ENCODE data around the gene SHKBP1. TPM values are rescaled to one million over a fixed set of nuclear protein-coding genes. Genes with fewer than 3 reads are reported as not detected.
"Not testable (repeated sequence)": the region's sequence is repeated elsewhere in the genome, so short reads cannot be mapped to it uniquely, and the experiment has no call there.

SHKBP1 gene
- polyA plus RNA-seq, 3 donors = 234 to 324 (median 284) TPM

- Mint-ChIP-seq H3K4me1 (peaks cover 32% of the 10 kb centered on the region), H3K27ac (peak overlapping the region in 6 of 7 donors; percentile 31 to 75 (median 56)), H3K4me3 (no peak overlapping the region), H3K27me3 (ENCODE audit: low read depth in 3 of 3) (peaks cover 9 to 14% (median 9%) of the 10 kb centered on the region in 3 donors), H3K36me3 (peaks cover 52 to 65% of the 10 kb centered on the region in 2 donors), H3K9me3 (peaks cover 0 to 5% (median 2%) of the 10 kb centered on the region in 7 donors)
- WGBS (ENCODE audit: insufficient coverage) = 95% methylated on average over 25 of the region's 26 CpGs
- Histone ChIP-seq H3K4me1 (ENCODE audit: control insufficient read depth in 1 of 2, insufficient read depth in 2 of 2, low read length in 2 of 2) (peaks cover 23 to 27% of the 10 kb centered on the region in 2 donors), H3K79me2 (ENCODE audit: insufficient read depth, low read length) (peaks cover 11% of the 10 kb centered on the region), H3K4me3 (replicated peaks in 1 of 3; ENCODE audit: low read depth in 2 of 3, low read length in 3 of 3) (no peak overlapping the region), H2AFZ (ENCODE audit: insufficient read depth, low read depth, low read length, poor library complexity, severe bottlenecking) (no peak overlapping the region), H3K36me3 (replicated peaks in 1 of 2; ENCODE audit: control insufficient read depth in 1 of 2, insufficient read depth in 2 of 2, low read length in 2 of 2) (peaks cover 46 to 48% of the 10 kb centered on the region in 2 donors), H3K27me3 (ENCODE audit: control insufficient read depth in 2 of 2, insufficient read depth in 2 of 2, low read length in 2 of 2) (peaks cover 0 to 7% of the 10 kb centered on the region in 2 donors), H3K4me2 (replicated peaks; ENCODE audit: extremely low read depth, low read length, poor library complexity, severe bottlenecking) (no peak overlapping the region), H4K20me1 (ENCODE audit: insufficient read depth, low read length) (peaks cover 42% of the 10 kb centered on the region), H3K9me3 (replicated peaks in 1 of 2; ENCODE audit: control insufficient read depth in 1 of 2, insufficient read depth in 1 of 2, low read length in 2 of 2) (no peaks in the 10 kb centered on the region), H3K9ac (ENCODE audit: insufficient read depth, low read length, poor library complexity, severe bottlenecking) (no peak overlapping the region), H3K27ac (ENCODE audit: low read depth in 1 of 2, low read length in 2 of 2) (no peak overlapping the region)
- DNase-seq = no peak
- intact Hi-C loops (cut with micrococcal nuclease) = no loop called here
- no peak for TF ChIP-seq CTCF (IDR thresholded peaks at IDR 0.05)
Observed at GRCh38 chr19:40589591-40590429, 13.1 kb downstream of the SHKBP1 start.

GRCh38 chr19:40590464-40591265, 14.0 kb downstream of the SHKBP1 start:
- peaks cover 0 to 11% of the 10 kb centered on the region in 2 donors for H3K27me3 ChIP-seq (ENCODE audit: control insufficient read depth in 2 of 2, insufficient read depth in 2 of 2, low read length in 2 of 2)
- no peak overlapping the region for H3K9ac ChIP-seq (ENCODE audit: insufficient read depth, low read length, poor library complexity, severe bottlenecking)
- H3K9me3 ChIP-seq (replicated peaks in 1 of 2; ENCODE audit: control insufficient read depth in 1 of 2, insufficient read depth in 1 of 2, low read length in 2 of 2) = no peaks in the 10 kb centered on the region
- Mint-ChIP-seq H3K36me3 (peaks cover 52 to 62% of the 10 kb centered on the region in 2 donors), H3K27me3 (ENCODE audit: low read depth in 3 of 3) (peaks cover 15 to 18% (median 16%) of the 10 kb centered on the region in 3 donors), H3K4me1 (peaks cover 26% of the 10 kb centered on the region), H3K4me3 (no peak overlapping the region), H3K9me3 (peaks cover 0 to 5% (median 2%) of the 10 kb centered on the region in 7 donors), H3K27ac (peak overlapping the region in 6 of 7 donors; percentile 64 to 87 (median 78))
- H3K79me2 ChIP-seq (ENCODE audit: insufficient read depth, low read length) = peaks cover 11% of the 10 kb centered on the region
- peaks cover 45 to 48% of the 10 kb centered on the region in 2 donors for H3K36me3 ChIP-seq (replicated peaks in 1 of 2; ENCODE audit: control insufficient read depth in 1 of 2, insufficient read depth in 2 of 2, low read length in 2 of 2)
- no peak overlapping the region for H3K27ac ChIP-seq (ENCODE audit: low read depth in 1 of 2, low read length in 2 of 2)
- no peak overlapping the region for H2AFZ ChIP-seq (ENCODE audit: insufficient read depth, low read depth, low read length, poor library complexity, severe bottlenecking)
- WGBS (ENCODE audit: insufficient coverage) = 97% methylated on average over 21 of the region's 22 CpGs
- peaks cover 14 to 18% of the 10 kb centered on the region in 2 donors for H3K4me1 ChIP-seq (ENCODE audit: control insufficient read depth in 1 of 2, insufficient read depth in 2 of 2, low read length in 2 of 2)
- intact Hi-C loops (cut with micrococcal nuclease) = no loop called here
- peaks cover 42% of the 10 kb centered on the region for H4K20me1 ChIP-seq (ENCODE audit: insufficient read depth, low read length)
- TF ChIP-seq CTCF (IDR thresholded peaks at IDR 0.05) = no peak
- no peak overlapping the region for H3K4me3 ChIP-seq (replicated peaks in 1 of 3; ENCODE audit: low read depth in 2 of 3, low read length in 3 of 3)
- DNase-seq = no peak
- H3K4me2 ChIP-seq (replicated peaks; ENCODE audit: extremely low read depth, low read length, poor library complexity, severe bottlenecking) = no peak overlapping the region

GRCh38 chr19:40591724-40592123, 15.1 kb downstream of the SHKBP1 start:
- H3K79me2 ChIP-seq (ENCODE audit: insufficient read depth, low read length); intact Hi-C loops (cut with micrococcal nuclease); H3K4me3 ChIP-seq (replicated peaks in 1 of 3; ENCODE audit: low read depth in 2 of 3, low read length in 3 of 3); H2AFZ ChIP-seq (ENCODE audit: insufficient read depth, low read depth, low read length, poor library complexity, severe bottlenecking); H3K4me2 ChIP-seq (replicated peaks; ENCODE audit: extremely low read depth, low read length, poor library complexity, severe bottlenecking); H3K9me3 ChIP-seq (replicated peaks in 1 of 2; ENCODE audit: control insufficient read depth in 1 of 2, insufficient read depth in 1 of 2, low read length in 2 of 2); H3K4me3 Mint-ChIP-seq; DNase-seq; H3K9ac ChIP-seq (ENCODE audit: insufficient read depth, low read length, poor library complexity, severe bottlenecking); H3K27ac ChIP-seq (ENCODE audit: low read depth in 1 of 2, low read length in 2 of 2): not testable (repeated sequence)
- Mint-ChIP-seq H3K4me1 (peaks cover 16% of the 10 kb centered on the region), H3K27ac (peak overlapping the region in 6 of 7 donors; percentile 44 to 85 (median 68)), H3K9me3 (peaks cover 0 to 11% (median 3%) of the 10 kb centered on the region in 7 donors), H3K27me3 (ENCODE audit: low read depth in 3 of 3) (peaks cover 25 to 27% (median 27%) of the 10 kb centered on the region in 3 donors), H3K36me3 (peaks cover 43 to 57% of the 10 kb centered on the region in 2 donors)
- H3K36me3 ChIP-seq (replicated peaks in 1 of 2; ENCODE audit: control insufficient read depth in 1 of 2, insufficient read depth in 2 of 2, low read length in 2 of 2) = peaks cover 41 to 42% of the 10 kb centered on the region in 2 donors
- H3K27me3 ChIP-seq (ENCODE audit: control insufficient read depth in 2 of 2, insufficient read depth in 2 of 2, low read length in 2 of 2) = peaks cover 3 to 19% of the 10 kb centered on the region in 2 donors
- peaks cover 38% of the 10 kb centered on the region for H4K20me1 ChIP-seq (ENCODE audit: insufficient read depth, low read length)
- no CpG with 5 or more reads among the region's 4 CpGs for WGBS (ENCODE audit: insufficient coverage)
- peaks cover 5 to 10% of the 10 kb centered on the region in 2 donors for H3K4me1 ChIP-seq (ENCODE audit: control insufficient read depth in 1 of 2, insufficient read depth in 2 of 2, low read length in 2 of 2)
